Skin of body (tissue), 2 donors: ENCODE measurements around the gene OR2AG2. TPM values are rescaled to one million over a fixed set of nuclear protein-coding genes. Genes with fewer than 3 reads are reported as not detected.

Source experiments
- DNase-seq: peaks from one replicate; lab custom pipeline; 2025; lab: John Stamatoyannopoulos, UW
- total RNA-seq: library from RNA; depleted of rRNA; stranded (reverse); fragments of >200 nt; gene quantifications from one replicate; pipeline ENCODE4 v1.2.3, GENCODE V29; 2014

OR2AG2 gene
- total RNA-seq, 1 donor from 2014 or later: 0.10 TPM

- no peak for DNase-seq
These were observed 29.5 kb downstream of the OR2AG2 start for GRCh38 chr11:6742260-6742659.

DNA sequence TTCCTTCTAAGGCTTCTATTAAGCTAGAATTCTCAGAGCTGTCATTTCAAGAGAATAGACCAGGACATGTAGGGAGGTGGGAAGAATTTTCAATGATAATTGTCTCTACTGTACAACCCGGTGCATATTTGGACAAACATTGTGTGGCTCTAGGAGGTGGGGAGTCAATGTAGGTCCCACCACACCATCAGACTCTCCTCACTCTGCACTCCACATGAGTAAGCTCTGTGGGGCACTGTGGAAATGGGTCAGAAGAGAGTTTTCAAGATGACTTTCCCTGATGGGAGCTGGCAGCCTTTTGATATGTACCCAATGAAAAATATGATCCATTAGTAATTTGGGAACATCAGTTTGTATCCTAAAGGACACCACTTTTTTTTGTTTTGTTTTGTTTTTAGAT, 33.2 kb downstream of the OR2AG2 start:
- no peak for DNase-seq

- DNase-seq: no peak
These were observed 33.8 kb downstream of the OR2AG2 start for GRCh38 chr11:6737872-6738466.

DNA sequence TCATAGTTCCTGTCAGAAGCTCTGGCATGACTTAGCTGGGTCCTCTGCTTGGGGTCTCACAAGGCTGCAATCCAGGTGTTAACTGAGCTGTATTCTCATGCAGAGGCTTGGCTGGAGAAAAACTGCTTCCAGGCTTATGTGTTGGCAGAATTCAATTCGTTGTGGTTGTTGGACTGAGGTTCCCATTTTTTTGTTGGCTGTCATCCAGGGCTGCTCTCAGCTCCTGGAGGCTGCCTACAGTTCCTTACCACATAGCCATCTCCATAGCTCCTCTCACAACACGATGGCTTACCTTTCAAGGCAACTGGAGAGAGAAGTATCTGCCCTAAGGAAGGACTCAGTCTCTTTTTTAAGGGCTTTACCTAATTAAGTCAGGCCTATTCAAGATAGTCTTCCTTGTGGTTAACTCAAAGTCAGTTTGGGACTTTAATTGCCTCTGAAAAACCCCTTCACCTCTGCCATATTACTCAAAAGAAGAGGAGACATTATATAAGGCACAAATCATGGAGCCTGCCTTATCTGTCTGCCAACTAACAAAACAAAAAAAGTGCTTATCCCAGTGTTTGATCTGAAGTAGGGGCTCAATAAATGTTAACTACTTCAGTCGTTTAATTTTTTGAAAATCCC, 35.2 kb downstream of the OR2AG2 start:
- no peak for DNase-seq

GRCh38 chr11:6735306-6735705, 36.5 kb downstream of the OR2AG2 start:
- no peak for DNase-seq

DNA sequence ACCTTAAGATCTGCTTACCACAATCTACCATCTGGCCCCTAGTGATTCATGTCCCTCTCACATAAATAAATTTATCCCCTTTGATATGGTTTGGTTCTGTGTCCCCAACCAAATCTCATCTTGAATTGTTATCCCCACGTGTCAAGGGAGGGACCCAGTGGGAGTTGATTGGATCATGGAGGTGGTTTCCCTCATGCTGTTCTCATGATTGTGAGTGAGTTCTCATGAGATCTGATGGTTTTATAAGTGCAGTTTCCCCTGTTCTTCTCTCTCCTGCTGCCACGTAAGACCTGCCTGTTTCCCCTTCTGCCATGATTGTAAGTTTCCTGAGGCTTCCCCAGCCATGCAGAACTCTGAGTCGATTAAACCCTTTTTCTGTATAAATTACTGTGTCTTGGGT, 37.2 kb downstream of the OR2AG2 start:
- no peak for DNase-seq

GRCh38 chr11:6733326-6734275, 38.2 kb downstream of the OR2AG2 start:
- no peak for DNase-seq

DNA sequence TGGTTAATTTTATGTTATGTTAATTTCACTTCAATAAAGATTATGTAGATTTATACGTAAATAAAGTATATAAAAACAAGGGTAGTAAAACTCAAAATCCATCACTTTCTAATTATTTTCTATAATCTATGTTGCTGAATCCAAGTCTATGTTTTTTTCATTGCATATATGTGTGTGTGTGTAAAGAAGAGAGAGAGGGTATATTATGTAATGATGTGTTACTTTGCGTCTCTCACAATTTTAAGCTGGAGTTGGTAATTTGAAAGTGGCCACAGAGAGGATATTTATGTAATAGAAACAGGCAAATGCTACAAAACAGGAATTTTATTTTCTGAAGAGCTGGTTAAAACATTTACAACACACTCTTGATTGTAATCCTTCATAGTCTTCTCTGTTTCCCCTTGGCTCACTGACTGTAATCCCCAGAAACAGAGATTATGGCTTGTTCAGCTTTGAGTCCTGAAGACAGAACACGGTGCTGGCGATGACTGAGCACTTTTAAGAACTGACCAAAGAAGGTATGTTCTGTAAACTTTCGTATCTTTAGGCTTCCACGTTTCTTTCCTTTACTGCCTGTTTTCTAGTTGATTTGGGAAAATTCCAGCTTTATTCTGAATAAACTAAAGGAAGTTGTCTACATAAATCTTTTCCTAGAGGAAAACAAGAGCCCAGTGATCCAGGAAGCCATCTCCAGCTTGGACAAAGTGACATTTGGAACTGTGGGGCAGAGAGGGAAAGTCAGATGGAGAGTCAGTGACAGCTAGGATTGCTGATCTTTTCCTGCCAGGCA, 43.6 kb downstream of the OR2AG2 start:
- no peak for DNase-seq

GRCh38 chr11:6725386-6725896, 46.3 kb downstream of the OR2AG2 start:
- no peak for DNase-seq

DNA sequence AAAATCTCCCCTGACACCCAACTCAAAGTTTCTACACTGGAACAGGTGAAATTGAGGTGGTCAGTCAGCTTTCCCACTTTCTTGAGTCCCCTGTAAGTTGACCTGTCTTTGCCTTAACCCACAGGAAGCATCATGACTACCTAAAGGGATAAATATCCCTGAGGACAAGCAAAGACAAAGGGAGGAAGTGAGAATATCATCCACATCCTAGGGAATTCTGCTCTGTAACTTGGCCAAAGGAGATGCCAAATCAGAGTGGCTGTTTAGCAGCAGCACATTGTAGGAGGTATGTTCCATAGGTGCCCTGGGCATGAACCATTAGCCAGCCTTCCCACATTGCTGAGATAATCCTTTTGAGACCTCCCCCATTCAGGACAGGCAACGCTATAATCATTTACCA, 47.8 kb downstream of the OR2AG2 start:
- no peak for DNase-seq

- no peak for DNase-seq
These were observed 50.4 kb downstream of the OR2AG2 start for GRCh38 chr11:6721343-6721742.

DNA sequence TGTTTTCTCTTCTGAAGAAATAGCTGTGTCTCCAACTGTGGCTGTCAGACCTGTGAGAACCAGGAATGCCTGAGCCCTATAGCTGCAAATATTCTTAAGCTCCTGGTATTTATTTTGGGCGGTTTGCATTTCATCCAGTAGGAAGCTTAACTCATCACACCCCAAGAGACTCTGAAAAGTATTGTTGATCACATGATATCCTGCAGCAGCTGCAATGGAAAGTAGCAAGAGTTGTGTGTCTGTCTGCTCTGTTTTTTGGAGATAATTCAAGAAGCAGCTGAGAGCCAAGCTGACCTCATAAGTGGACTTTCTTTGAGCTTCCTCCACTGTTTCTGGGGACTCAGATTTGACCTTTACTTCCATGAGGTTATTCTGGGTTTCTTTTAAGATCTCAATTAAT, 52.2 kb downstream of the OR2AG2 start:
- DNase-seq: no peak

DNA sequence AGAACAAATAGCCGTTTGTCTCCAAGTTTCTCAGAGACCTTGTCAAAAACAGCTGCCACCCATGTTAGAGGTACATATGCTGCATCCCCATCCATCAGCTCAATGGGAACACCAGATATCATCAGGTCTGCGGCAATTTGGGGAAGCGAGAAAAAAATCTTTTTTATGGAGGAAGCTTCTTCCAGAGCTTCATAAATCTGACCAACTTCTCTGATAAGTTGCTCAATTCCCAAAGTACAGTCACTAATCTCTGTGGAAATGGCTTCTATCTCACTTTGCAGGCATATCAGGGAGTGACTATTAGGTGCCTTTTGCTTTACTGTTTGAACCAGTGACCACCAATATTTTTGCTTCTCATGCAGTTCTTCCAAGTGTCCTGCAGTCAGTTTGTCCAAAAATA, 54.4 kb downstream of the OR2AG2 start:
- no peak for DNase-seq

Other genes with a start within 250 kb of the OR2AG2 start
- gene RRP8, start 168.4 kb downstream of the OR2AG2 start, total RNA-seq: 11.3 TPM
- 104 TPM for gene ILK, start 168.2 kb downstream of the OR2AG2 start, total RNA-seq
- gene TAF10, start 159.8 kb downstream of the OR2AG2 start, total RNA-seq: 15.3 TPM
- gene TPP1, start 152.6 kb downstream of the OR2AG2 start, total RNA-seq: 29.9 TPM
- 29.0 TPM for gene DCHS1, start 116.2 kb downstream of the OR2AG2 start, total RNA-seq
- 22.6 TPM for gene MRPL17, start 88.6 kb downstream of the OR2AG2 start, total RNA-seq
- gene OR2AG1, start 11.0 kb upstream of the OR2AG2 start, total RNA-seq: not detected
- gene OR6A2, start 27.7 kb upstream of the OR2AG2 start, total RNA-seq: 0.20 TPM
- gene OR10A5, start 73.7 kb upstream of the OR2AG2 start, total RNA-seq: not detected
- not detected for gene OR10A2, start 91.1 kb upstream of the OR2AG2 start, total RNA-seq
- not detected for gene OR10A4, start 104.6 kb upstream of the OR2AG2 start, total RNA-seq
- not detected for gene OR2D2, start 120.5 kb upstream of the OR2AG2 start, total RNA-seq
- gene OR2D3, start 149.0 kb upstream of the OR2AG2 start, total RNA-seq: not detected
- gene ZNF215, start 154.4 kb upstream of the OR2AG2 start, total RNA-seq: 1.6 TPM
- gene ZNF214, start 248.4 kb upstream of the OR2AG2 start, total RNA-seq: 4.5 TPM
- 0.20 TPM for gene NLRP14, start 248.5 kb upstream of the OR2AG2 start, total RNA-seq